GM12864 (cell line): ENCODE measurements around the gene ONECUT1.

Source experiments
- DNase-seq: peaks from one replicate; pipeline ENCODE4 v3.0.0-alpha.2; 2011; ENCODE audit warnings: low read depth
- H3K4me3 ChIP-seq: 2 replicates; pipeline ENCODE4 v1.5.1; 2011; ENCODE audit warnings: mild to moderate bottlenecking, low read depth, low read length, control low read depth
- TF ChIP-seq, protein P1 (sequence below): IDR thresholded peaks from 2 replicates; pipeline ENCODE4 v1.5.1; 2011; ENCODE audit warnings: low read depth, mild to moderate bottlenecking, moderate library complexity, low read length, control low read depth, inconsistent platforms; ENCODE audit errors: missing control alignments

The ONECUT1 gene

GRCh38 chr15:52710050-52710707 is 80.0 kb downstream of the ONECUT1 start:
- no peak overlapping the region for H3K4me3 ChIP-seq
- TF ChIP-seq, protein P1, sequence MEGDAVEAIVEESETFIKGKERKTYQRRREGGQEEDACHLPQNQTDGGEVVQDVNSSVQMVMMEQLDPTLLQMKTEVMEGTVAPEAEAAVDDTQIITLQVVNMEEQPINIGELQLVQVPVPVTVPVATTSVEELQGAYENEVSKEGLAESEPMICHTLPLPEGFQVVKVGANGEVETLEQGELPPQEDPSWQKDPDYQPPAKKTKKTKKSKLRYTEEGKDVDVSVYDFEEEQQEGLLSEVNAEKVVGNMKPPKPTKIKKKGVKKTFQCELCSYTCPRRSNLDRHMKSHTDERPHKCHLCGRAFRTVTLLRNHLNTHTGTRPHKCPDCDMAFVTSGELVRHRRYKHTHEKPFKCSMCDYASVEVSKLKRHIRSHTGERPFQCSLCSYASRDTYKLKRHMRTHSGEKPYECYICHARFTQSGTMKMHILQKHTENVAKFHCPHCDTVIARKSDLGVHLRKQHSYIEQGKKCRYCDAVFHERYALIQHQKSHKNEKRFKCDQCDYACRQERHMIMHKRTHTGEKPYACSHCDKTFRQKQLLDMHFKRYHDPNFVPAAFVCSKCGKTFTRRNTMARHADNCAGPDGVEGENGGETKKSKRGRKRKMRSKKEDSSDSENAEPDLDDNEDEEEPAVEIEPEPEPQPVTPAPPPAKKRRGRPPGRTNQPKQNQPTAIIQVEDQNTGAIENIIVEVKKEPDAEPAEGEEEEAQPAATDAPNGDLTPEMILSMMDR, result no peak
- DNase-seq, result peak; percentile 22

DNA sequence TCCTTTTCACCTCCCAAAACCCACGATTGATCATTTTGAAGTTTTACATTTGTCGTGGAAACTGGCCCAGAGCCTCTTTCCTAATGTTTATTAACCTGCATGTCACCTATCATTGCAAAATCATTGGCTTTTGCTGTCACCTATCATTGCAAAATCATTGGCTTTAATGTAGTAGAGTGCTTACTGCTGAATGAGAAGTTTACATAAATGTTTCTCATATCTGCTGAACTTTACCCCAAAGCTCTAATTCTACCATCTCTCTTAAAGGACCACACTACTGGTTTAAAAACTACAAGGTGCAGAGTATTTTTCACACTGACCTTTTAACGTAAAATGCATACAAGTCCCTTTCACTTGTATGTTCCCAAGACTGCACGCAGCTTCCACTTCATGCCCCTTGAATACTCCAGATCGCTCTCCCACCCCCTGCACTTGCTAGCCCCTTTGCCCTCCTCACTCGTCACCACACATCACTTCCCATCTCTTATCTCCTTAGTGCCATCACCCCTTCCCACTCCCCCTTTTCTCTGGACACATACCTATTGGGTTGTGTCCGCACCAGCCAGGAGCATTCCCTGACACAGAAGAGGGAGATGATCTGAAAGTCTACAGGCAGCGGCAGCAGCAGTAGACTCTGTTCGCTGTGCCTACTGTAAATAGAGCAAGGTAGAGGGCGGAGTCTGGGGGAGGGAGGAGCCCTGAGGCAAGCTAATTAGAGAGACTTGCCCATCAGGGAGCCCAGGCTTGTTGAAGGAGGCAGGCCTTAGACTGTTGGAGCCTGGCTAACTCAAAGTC is 80.8 kb downstream of the ONECUT1 start:
- TF ChIP-seq, protein P1, result no peak
- H3K4me3 ChIP-seq, result peak overlapping the region; percentile 38
- DNase-seq, result peak; percentile 52
